Fibroblast of the aortic adventitia (primary cell): ENCODE results near the gene ZDHHC20. TPM values are rescaled to one million over a fixed set of nuclear protein-coding genes. Genes with fewer than 3 reads are reported as not detected.

ENCODE experiments used
- DNase-seq: peaks from one replicate; pipeline ENCODE4 v3.0.0-alpha.2; 2010; ENCODE audit warnings: low read depth
- H3K4me3 ChIP-seq: 2 replicates; pipeline ENCODE4 v1.5.1; 2011; ENCODE audit warnings: low read depth, mild to moderate bottlenecking, control low read depth, low read length, moderate library complexity
- total RNA-seq: library from RNA; depleted of rRNA; stranded (reverse); fragments of >200 nt; gene quantifications from 2 replicates; pipeline ENCODE4 v1.2.3, GENCODE V29; 2012; ENCODE audit warnings: low replicate concordance
- TF ChIP-seq, protein P1 (sequence below): IDR thresholded peaks from 2 replicates; pipeline ENCODE4 v1.5.1; 2011; ENCODE audit warnings: mild to moderate bottlenecking, low read length, control low read depth, inconsistent platforms; ENCODE audit not compliant: insufficient read depth

ZDHHC20 gene
- total RNA-seq, 1 donor: 108 TPM

DNA sequence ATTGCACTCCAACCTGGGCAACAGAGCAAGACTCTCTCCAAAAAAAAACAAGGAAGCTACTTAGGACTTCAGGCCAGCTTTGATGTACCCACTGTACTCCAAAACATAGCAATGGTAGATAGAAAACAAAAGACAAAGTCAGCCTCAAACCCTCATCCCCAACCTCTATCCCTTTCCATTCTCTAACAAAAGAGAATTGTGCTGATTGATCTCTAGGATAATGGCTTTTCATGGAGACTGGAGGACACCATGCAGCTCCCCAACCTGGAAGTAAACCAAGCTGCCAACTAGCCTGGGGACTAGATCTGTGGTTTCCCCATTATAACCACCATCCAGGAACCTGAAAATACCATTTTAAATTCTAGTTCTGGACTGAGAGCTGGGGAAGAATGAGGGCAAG is 4.3 kb upstream of the ZDHHC20 start:
- DNase-seq: no peak
- H3K4me3 ChIP-seq: no peak overlapping the region
- TF ChIP-seq, protein P1, sequence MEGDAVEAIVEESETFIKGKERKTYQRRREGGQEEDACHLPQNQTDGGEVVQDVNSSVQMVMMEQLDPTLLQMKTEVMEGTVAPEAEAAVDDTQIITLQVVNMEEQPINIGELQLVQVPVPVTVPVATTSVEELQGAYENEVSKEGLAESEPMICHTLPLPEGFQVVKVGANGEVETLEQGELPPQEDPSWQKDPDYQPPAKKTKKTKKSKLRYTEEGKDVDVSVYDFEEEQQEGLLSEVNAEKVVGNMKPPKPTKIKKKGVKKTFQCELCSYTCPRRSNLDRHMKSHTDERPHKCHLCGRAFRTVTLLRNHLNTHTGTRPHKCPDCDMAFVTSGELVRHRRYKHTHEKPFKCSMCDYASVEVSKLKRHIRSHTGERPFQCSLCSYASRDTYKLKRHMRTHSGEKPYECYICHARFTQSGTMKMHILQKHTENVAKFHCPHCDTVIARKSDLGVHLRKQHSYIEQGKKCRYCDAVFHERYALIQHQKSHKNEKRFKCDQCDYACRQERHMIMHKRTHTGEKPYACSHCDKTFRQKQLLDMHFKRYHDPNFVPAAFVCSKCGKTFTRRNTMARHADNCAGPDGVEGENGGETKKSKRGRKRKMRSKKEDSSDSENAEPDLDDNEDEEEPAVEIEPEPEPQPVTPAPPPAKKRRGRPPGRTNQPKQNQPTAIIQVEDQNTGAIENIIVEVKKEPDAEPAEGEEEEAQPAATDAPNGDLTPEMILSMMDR: no peak

DNA sequence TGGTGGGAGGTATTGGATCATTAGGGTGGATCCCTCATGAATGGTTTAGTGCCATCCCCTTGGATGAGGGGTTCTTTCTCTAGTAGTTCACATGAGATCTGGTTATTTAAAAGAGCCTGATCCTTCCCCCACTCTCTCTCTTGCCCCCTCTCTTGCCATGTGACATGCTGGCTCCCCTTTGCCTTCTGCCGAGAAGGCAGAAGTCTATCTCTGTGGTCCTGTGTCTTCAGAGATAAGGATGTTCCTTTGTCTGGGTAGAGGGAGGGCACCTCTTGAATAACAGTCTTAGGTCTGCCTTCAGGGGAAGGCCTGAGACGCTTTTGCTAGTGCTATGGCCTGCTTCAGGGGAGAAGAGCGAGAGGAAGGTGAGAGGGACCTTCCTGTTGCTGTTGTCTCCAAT is 2.0 kb upstream of the ZDHHC20 start:
- H3K4me3 ChIP-seq: no peak overlapping the region
- no peak for DNase-seq
- TF ChIP-seq, protein P1: no peak

DNA sequence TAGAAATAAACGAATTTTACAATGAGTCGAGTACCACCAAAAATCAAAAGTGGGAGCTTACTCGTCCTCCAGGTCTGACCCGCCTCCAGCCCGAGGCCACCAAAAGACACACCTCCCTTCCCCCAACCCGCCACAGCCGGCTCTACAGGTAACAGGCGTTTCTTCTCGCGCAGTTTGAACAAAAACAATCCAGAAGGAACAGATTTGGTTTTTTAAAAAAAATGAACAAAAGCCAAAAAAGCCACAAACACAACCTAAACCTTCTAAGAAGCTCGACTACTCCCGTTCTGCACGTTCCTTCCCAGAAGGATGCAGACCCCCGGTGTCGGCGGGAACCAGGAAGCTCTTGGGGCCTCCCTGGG is 671 bp downstream of the ZDHHC20 start:
- peak; percentile 8 for DNase-seq
- TF ChIP-seq, protein P1: no peak
- peak overlapping the region; percentile 92 for H3K4me3 ChIP-seq

DNA sequence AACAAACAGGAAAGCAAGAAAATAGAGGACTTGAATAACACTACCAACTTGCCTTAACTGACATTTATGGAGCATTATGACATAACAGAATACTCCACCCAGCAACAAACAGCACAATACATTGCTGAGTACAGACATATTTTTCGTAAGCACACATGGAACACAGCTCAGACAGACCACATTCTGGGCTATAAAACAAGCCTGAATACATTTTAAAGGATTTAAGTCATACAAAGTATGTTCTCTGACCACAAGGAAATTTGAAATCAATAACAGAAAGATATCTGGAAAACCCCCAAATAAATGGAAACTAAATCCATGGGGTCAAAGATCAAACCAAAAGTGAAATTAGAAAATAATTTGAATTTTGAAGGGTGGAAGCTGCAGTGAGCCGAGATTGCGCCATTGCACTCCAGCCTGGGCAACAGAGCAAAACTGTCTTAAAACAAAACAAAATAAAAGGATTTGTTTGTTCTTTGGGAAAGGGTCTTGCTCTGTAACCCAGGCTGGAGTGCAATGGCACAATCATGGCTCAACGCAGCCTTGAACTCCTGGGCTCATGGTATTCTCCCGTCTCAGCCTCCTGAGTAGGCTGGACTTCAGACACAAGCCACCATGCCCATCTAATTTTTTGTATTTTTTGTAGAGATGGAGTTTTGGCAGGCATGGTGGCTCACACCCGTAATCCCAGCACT is 5.6 kb downstream of the ZDHHC20 start:
- TF ChIP-seq, protein P1: no peak
- DNase-seq: no peak
- H3K4me3 ChIP-seq: no peak overlapping the region

DNA sequence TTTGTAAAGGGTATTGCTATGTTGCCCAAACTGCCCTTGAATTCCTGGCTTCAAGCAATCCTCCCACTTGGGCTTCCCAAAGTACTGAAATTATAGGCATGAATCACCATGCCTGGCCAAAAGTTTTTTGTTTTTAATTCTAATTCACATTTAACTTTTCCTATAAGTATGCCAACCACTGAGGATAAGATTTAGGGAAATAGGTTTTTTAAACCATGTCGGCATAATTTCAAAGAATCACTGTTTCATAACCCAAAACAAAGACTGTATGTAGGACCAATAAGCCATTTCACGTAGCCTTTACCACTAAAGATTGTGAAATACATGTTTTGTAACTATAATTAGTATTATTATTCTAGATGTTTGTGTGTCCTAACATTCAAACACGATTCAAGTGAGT is 8.2 kb downstream of the ZDHHC20 start:
- TF ChIP-seq, protein P1: no peak
- no peak for DNase-seq

DNA sequence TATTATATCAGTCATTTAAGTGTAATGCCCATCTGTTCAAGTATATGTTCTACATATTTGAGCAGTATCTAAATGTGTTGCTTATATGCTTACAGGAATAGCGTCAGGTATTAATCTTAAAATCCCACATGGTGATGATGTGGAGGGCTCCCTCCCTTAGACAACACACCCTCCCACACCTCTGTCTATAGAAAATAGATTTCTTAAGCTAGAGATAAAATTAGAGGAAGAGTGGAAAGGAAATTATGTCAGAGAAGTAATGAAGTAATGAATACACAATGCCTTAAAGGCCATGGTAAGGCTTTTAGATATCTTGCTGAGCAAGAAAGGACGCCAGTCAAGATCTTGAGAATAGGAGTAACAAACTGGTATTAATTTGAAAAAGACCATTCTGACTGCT is 12.4 kb downstream of the ZDHHC20 start:
- no peak overlapping the region for H3K4me3 ChIP-seq
- DNase-seq: no peak
- TF ChIP-seq, protein P1: no peak

More for the DNA sequence above, 8.2 kb downstream of the ZDHHC20 start:
- no peak overlapping the region for H3K4me3 ChIP-seq

DNA sequence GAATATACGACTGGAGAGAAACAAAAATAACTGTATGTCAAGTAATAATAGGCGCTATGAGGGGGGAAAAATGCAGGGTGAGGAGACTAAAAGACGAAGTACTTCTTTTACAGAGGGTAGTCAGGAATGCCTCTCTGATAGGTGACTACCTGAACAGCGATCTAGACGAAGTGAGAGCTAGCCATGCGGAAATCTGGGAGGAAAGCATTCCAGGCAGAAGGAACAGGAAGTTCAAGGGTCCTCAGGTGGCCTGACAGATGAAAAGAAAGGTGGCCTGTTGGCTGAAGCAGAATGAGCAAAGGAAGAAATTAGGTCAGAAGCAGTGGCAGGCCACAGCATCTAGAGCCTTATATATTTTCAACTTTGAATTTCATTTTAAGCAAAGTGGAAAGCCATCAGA is 13.3 kb downstream of the ZDHHC20 start:
- TF ChIP-seq, protein P1: no peak
- H3K4me3 ChIP-seq: no peak overlapping the region
- no peak for DNase-seq
